ENCODE measurements around the gene NEK2. TPM values are rescaled to one million over a fixed set of nuclear protein-coding genes. Genes with fewer than 3 reads are reported as not detected.
A peak's percentile ranks its signal among the peaks of the same experiment; 100 is the strongest.

The NEK2 gene
- total and polyA plus RNA-seq, 2 of the 13 experiments (the other 11 are each of a cell fraction or from before 2014, with no cell fraction given): 10.9 to 40.8 TPM

- TF ChIP-seq PRDM15 (CRISPR knock-in tag; IDR thresholded peaks at IDR 0.05) (no peak), ZNF562 (CRISPR knock-in tag; IDR thresholded peaks at IDR 0.05; ENCODE audit: borderline replicate concordance) (no peak), ZNF839 (CRISPR knock-in tag; IDR thresholded peaks at IDR 0.05; ENCODE audit: borderline replicate concordance) (no peak), MBD4 (IDR thresholded peaks at IDR 0.05; ENCODE audit: borderline replicate concordance, low read length) (no peak), PLSCR1 (CRISPR knock-in tag; IDR thresholded peaks at IDR 0.05; ENCODE audit: borderline replicate concordance) (no peak), SNRNP70 (IDR thresholded peaks at IDR 0.05; ENCODE audit: low read depth, low read length) (no peak), HNRNPH1 (optimal IDR thresholded peaks at IDR 0.05; ENCODE audit: low read depth, low read length) (no peak), ZNF569 (CRISPR knock-in tag; IDR thresholded peaks at IDR 0.05; ENCODE audit: borderline replicate concordance) (no peak), ZNF577 (CRISPR knock-in tag; IDR thresholded peaks at IDR 0.05; ENCODE audit: borderline replicate concordance, low read depth) (no peak), MTF2 (CRISPR knock-in tag; IDR thresholded peaks at IDR 0.05; ENCODE audit: borderline replicate concordance) (no peak), CCDC6 (CRISPR knock-in tag; IDR thresholded peaks at IDR 0.05) (no peak), SIX1 (CRISPR knock-in tag; IDR thresholded peaks at IDR 0.05; ENCODE audit: borderline replicate concordance) (no peak), ZNF879 (CRISPR knock-in tag; IDR thresholded peaks at IDR 0.05) (no peak), ZNF124 (CRISPR knock-in tag; IDR thresholded peaks at IDR 0.05) (no peak), KLF11 (CRISPR knock-in tag; IDR thresholded peaks at IDR 0.05) (0 out of 2 replicates have a peak, but pooled peaks have one; percentile 23), ZNF609 (CRISPR knock-in tag; IDR thresholded peaks at IDR 0.05; ENCODE audit: borderline replicate concordance) (no peak), CHD2 (IDR thresholded peaks at IDR 0.05; ENCODE audit: low read depth, low read length) (no peak), ZNF136 (CRISPR knock-in tag; IDR thresholded peaks at IDR 0.05; ENCODE audit: low read depth) (no peak)
- TF ChIP-seq, protein P1, sequence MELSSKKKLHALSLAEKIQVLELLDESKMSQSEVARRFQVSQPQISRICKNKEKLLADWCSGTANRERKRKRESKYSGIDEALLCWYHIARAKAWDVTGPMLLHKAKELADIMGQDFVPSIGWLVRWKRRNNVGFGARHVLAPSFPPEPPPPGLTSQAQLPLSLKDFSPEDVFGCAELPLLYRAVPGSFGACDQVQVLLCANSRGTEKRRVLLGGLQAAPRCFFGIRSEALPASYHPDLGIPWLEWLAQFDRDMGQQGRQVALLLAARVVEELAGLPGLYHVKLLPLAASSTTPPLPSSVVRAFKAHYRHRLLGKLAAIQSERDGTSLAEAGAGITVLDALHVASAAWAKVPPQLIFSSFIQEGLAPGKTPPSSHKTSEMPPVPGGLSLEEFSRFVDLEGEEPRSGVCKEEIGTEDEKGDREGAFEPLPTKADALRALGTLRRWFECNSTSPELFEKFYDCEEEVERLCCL (CRISPR knock-in tag; IDR thresholded peaks at IDR 0.05; ENCODE audit: borderline replicate concordance): no peak
- TF ChIP-seq, protein P2, sequence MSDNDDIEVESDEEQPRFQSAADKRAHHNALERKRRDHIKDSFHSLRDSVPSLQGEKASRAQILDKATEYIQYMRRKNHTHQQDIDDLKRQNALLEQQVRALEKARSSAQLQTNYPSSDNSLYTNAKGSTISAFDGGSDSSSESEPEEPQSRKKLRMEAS (IDR thresholded peaks at IDR 0.05): peak; percentile 58
Measured at GRCh38 chr1:211653959-211654496, 21.4 kb downstream of the NEK2 start (continued).

All from HepG2 (cell line).